SJCRH30 (cell line): ENCODE measurements around the gene RALGAPA1. TPM values are rescaled to one million over a fixed set of nuclear protein-coding genes. Genes with fewer than 3 reads are reported as not detected.

ENCODE experiments used
- DNase-seq, 2 experiments: peaks; one replicate each; pipeline ENCODE4 v3.0.0-alpha.2; 2015 to 2020
- H3K27ac ChIP-seq: fragments of 250-450 bp; sonication (Bioruptor Pico); 2 replicates; pipeline ENCODE4 v1.5.1; 2020; ENCODE audit warnings: mild to moderate bottlenecking, moderate library complexity
- H3K27me3 ChIP-seq: fragments of 250-450 bp; sonication (Bioruptor Pico); 2 replicates; pipeline ENCODE4 v1.5.1; 2020; ENCODE audit warnings: mild to moderate bottlenecking, moderate library complexity
- H3K36me3 ChIP-seq: fragments of 250-450 bp; sonication (Bioruptor Pico); 2 replicates; pipeline ENCODE4 v1.5.1; 2020; ENCODE audit warnings: mild to moderate bottlenecking, moderate library complexity
- H3K4me1 ChIP-seq: fragments of 250-450 bp; sonication (Bioruptor Pico); 2 replicates; pipeline ENCODE4 v1.5.1; 2020; ENCODE audit warnings: mild to moderate bottlenecking, moderate library complexity
- H3K4me3 ChIP-seq: fragments of 250-450 bp; sonication (Bioruptor Pico); 2 replicates; pipeline ENCODE4 v1.5.1; 2020; ENCODE audit warnings: mild to moderate bottlenecking, moderate library complexity
- H3K9me3 ChIP-seq: fragments of 250-450 bp; sonication (Bioruptor Pico); replicated peaks from 2 replicates; pipeline ENCODE4 v1.5.1; 2020; ENCODE audit warnings: mild to moderate bottlenecking, moderate library complexity
- total RNA-seq: library from RNA; depleted of rRNA; stranded (reverse); fragments of >200 nt; shearing (Covaris generic); gene quantifications from 2 replicates; pipeline ENCODE4 v1.2.3, GENCODE V29; 2014

RALGAPA1 gene
- total RNA-seq, 1 experiment from 2014 or later, result 25.9 TPM

DNA sequence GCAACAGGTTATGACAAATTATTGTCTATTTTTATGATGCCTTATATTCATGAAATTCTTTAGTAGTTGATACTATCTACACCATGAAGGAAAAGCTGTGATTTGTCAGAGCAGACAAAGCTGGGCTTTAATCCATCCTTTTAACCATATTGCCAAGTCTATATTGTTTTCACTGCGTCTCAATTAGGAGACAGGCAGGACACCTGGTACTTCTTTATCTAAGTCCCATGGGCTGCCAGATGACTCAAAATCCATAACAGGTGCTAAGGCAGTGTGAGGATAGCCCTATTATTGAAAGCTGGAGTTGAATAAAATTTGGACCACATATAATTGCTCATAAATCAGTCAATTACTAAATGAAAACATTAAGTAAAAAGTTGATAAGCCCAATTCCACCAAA is 252.5 kb downstream of the RALGAPA1 start:
- Histone ChIP-seq H3K4me3 (no peak overlapping the region), H3K27me3 (no peaks in the 10 kb centered on the region), H3K9me3 (no peaks in the 10 kb centered on the region), H3K27ac (no peak overlapping the region), H3K36me3 (no peaks in the 10 kb centered on the region), H3K4me1 (peaks cover 8% of the 10 kb centered on the region)
- peak; percentile 15 to 53 for DNase-seq

DNA sequence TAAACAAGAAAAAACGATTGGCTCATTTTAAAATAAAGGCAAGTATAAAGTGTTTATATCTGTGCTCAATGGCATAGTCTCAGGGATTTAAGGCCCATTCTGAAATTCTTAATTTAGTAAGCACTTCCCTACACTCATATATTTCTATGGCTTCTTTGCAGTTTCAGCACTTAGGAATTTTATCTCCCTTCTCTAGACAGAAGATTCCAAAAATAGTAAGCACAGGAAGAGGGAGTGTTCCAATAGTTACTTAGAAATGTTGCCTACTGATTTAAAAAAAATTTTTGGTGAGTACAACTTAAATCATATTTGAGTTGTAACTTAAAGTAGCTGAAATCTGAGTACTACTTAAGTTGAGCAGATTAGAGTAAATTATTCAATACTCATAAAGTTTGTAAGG is 255.3 kb downstream of the RALGAPA1 start:
- H3K4me1 ChIP-seq, result peaks cover 8% of the 10 kb centered on the region
- no peaks in the 10 kb centered on the region for H3K36me3 ChIP-seq
- no peak overlapping the region for H3K4me3 ChIP-seq
- no peak for DNase-seq
- H3K27me3 ChIP-seq, result no peaks in the 10 kb centered on the region
- no peaks in the 10 kb centered on the region for H3K9me3 ChIP-seq
- H3K27ac ChIP-seq, result no peak overlapping the region

DNA sequence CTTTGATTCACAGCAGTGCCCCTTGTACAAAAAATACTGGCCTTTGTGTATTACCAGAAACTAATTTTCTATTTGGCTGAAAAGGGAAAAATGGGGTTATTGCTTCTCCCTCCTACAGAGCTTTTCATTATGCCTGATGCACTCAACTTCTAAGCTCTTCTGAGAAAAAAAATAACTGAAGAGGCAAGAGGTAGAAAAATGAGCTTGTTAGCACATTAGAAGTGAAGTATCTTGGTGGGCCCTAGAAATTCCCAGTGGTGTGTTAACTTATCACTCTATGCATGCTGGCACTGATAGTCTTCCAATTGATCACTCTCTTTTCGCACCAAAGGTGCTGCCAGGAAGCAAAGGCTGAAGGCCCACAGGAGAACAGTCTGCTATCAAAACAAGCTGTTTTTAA is 258.0 kb downstream of the RALGAPA1 start:
- no peaks in the 10 kb centered on the region for H3K9me3 ChIP-seq
- H3K36me3 ChIP-seq, result no peaks in the 10 kb centered on the region
- no peaks in the 10 kb centered on the region for H3K4me1 ChIP-seq
- DNase-seq, result no peak
- no peak overlapping the region for H3K4me3 ChIP-seq
- H3K27ac ChIP-seq, result no peak overlapping the region
- no peaks in the 10 kb centered on the region for H3K27me3 ChIP-seq

DNA sequence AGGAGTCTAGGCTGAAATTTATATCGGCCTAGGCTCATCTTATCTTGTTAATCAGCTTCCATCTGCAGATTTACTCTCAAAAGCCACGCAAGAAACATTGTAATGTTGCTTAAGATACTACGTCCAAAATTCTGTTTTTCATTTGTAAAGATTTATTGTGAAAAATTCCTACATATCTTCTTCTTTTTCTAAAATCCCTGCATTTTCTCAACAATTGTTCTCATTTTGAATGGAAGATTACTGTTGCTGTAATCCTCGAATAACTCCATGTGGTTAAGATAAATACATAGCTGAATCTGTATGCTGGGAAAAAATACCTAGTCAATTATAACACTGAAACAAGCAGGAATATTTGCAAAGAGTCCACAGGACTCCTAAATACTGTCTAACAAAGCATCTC is 259.5 kb downstream of the RALGAPA1 start:
- Histone ChIP-seq H3K4me3 (no peak overlapping the region), H3K36me3 (no peaks in the 10 kb centered on the region), H3K27me3 (no peaks in the 10 kb centered on the region), H3K4me1 (no peaks in the 10 kb centered on the region), H3K9me3 (no peaks in the 10 kb centered on the region), H3K27ac (no peak overlapping the region)
- no peak for DNase-seq

DNA sequence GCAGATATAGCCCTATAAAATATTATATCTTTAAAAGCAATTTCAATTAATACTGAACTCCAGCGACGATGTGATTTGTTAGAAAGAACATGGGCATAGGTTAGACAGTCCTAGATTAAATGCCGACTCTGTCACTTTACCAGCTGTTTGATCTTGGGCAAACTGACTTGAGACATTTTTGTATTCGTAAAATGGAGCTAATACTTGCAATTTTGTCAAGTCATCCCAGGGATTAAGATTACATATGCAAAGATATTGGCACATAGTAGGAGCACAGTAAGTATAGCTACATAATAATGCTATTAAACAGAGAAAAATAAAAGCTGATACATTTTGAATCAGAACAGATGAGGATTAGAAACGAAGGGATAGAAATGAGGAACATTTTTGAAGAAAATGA is 266.1 kb downstream of the RALGAPA1 start:
- no peaks in the 10 kb centered on the region for H3K9me3 ChIP-seq
- no peaks in the 10 kb centered on the region for H3K36me3 ChIP-seq
- H3K4me1 ChIP-seq, result no peaks in the 10 kb centered on the region
- H3K4me3 ChIP-seq, result no peak overlapping the region
- DNase-seq, result no peak
- no peak overlapping the region for H3K27ac ChIP-seq
- H3K27me3 ChIP-seq, result no peaks in the 10 kb centered on the region

DNA sequence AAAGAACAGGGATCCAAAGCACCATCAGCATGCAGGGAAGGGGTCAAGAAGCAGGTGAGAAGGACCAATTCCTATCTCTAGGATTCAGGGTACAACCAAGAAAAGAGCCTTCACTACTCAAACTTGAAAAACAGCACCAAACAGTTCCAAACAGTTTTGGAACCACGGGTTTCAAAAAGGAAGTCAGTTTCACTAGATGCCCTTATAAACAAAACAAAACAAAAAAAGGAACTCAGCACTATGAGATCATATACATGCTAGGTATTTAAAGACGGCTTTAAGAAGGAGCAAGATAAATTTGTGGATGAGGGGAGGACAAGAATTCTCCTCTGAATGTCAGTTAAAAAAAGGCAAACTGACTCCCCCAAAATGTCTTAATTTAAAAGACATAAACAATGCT is 269.1 kb downstream of the RALGAPA1 start:
- DNase-seq, result no peak
- no peaks in the 10 kb centered on the region for H3K4me1 ChIP-seq

DNA sequence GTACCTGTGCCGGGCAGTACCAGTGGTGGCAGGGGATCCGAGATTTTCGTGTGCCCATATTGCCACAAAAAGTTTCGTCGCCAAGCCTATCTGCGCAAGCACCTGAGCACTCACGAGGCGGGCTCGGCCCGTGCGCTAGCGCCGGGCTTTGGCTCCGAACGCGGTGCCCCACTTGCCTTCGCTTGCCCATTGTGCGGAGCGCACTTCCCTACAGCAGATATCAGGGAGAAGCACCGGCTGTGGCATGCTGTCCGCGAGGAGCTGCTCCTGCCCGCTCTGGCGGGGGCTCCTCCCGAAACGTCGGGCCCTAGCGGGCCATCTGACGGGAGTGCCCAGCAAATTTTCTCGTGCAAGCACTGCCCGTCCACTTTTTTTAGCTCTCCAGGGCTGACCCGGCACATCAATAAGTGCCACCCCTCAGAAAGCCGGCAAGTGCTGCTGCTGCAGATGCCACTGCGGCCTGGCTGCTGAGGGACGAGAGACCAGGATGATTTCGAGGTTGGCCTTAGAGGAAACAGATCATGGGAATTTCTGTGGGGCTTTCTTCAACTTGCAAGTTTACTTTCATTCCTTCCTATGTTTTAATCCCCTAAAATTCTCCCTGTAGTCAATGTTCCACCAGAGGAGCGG is 273.5 kb downstream of the RALGAPA1 start:
- Histone ChIP-seq H3K36me3 (no peaks in the 10 kb centered on the region), H3K27ac (no peak overlapping the region), H3K27me3 (no peaks in the 10 kb centered on the region), H3K4me1 (no peaks in the 10 kb centered on the region), H3K9me3 (no peaks in the 10 kb centered on the region), H3K4me3 (no peak overlapping the region)
- DNase-seq, result no peak

More for the DNA sequence above, 269.1 kb downstream of the RALGAPA1 start:
- H3K4me3 ChIP-seq, result no peak overlapping the region
- H3K36me3 ChIP-seq, result no peaks in the 10 kb centered on the region
- H3K9me3 ChIP-seq, result no peaks in the 10 kb centered on the region
- no peak overlapping the region for H3K27ac ChIP-seq
- H3K27me3 ChIP-seq, result no peaks in the 10 kb centered on the region

DNA sequence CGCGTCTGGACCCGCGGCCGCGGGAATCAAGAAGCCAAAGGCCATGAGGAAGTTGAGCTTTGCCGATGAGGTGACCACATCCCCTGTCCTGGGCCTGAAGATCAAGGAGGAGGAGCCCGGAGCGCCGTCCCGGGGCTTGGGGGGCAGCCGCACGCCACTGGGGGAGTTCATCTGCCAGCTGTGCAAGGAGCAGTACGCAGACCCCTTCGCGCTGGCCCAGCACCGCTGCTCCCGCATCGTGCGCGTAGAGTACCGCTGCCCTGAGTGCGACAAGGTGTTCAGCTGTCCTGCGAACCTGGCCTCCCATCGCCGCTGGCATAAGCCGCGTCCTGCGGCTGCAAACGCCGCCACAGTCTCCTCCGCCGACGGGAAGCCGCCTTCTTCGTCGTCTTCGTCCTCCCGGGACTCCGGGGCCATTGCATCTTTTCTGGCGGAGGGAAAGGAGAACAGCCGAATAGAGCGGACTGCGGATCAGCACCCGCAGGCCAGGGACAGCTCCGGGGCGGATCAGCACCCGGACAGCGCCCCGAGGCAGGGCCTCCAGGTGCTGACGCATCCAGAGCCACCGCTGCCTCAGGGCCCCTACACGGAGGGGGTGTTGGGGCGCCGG is 274.1 kb downstream of the RALGAPA1 start:
- no peak overlapping the region for H3K27ac ChIP-seq
- H3K36me3 ChIP-seq, result no peaks in the 10 kb centered on the region
- peak overlapping the region; percentile 68 for H3K4me3 ChIP-seq
- no peaks in the 10 kb centered on the region for H3K27me3 ChIP-seq
- no peaks in the 10 kb centered on the region for H3K4me1 ChIP-seq
- no peaks in the 10 kb centered on the region for H3K9me3 ChIP-seq
- peak; percentile 61 to 70 for DNase-seq

DNA sequence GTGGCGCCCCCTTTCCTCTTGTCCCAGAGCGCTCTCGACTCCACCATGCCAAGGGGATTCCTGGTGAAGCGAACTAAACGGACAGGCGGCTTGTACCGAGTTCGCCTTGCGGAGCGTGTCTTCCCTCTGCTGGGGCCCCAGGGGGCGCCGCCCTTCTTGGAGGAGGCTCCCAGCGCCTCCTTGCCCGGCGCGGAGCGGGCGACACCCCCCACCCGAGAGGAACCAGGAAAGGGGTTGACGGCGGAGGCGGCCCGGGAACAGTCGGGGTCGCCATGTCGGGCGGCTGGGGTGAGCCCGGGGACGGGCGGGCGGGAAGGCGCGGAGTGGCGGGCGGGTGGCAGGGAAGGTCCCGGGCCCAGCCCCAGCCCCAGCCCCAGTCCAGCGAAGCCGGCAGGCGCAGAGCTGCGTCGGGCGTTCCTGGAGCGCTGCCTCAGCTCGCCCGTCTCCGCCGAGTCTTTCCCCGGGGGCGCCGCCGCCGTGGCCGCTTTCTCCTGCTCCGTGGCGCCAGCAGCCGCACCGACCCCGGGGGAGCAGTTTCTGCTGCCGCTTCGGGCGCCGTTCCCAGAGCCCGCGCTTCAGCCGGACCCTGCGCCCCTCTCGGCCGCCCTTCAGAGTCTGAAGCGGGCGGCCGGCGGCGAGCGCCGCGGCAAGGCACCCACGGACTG is 274.8 kb downstream of the RALGAPA1 start:
- no peaks in the 10 kb centered on the region for H3K9me3 ChIP-seq
- H3K4me1 ChIP-seq, result no peaks in the 10 kb centered on the region
- H3K4me3 ChIP-seq, result peak overlapping the region; percentile 68
- no peak for DNase-seq
- no peak overlapping the region for H3K27ac ChIP-seq
- no peaks in the 10 kb centered on the region for H3K36me3 ChIP-seq
- no peaks in the 10 kb centered on the region for H3K27me3 ChIP-seq

DNA sequence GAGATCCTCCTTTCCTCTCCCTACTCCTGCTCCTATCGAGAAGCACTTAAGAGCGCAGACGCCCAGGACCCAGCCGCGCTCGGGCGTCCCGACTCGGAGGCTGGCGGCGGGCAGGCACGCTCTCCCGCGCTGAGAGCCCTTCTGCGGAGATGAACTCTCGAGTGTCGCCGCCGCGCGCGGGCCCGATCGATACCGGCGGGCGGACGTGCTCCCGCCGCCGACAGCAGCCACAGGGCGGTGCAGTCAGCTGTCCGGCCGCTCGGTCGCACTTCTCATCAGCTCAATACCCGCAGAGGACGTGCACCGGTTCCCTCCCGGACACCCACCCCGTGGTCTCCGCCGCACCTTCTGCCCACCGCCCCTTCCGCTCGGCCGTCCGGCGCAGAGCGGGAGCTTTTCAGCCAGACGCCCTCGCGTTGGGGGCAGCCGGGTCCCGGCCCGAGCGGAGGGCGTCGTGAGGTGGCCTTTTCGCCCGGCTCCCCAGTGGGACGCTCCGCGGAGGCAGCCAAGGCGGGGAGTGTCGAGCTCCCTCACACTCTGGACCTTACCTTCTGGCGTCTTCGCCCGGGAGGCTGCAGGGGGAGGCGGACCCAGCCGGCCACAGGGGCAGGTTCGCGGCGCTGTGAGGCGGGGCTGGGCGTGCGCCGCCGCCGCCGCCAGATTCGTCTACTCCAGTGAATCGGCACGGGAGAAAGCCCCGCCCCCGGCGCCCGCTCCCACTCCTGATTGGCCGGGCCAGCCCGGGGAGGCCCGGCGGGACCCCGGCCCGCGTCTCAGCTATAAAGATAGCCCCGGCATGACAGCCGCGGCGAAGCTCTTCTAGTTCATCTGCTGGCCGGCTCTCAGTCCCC is 275.5 kb downstream of the RALGAPA1 start, which contains the start of gene INSM2:
INSM2 (plus strand) TSS at position 808 of the 851 bp plus-strand sequence. CDS start 89 bp downstream, outside the sequence.
- Histone ChIP-seq H3K36me3 (no peaks in the 10 kb centered on the region), H3K27ac (no peak within 1 kb of the TSS), H3K9me3 (no peaks in the 10 kb centered on the region), H3K27me3 (no peaks in the 10 kb centered on the region), H3K4me3 (peak within 1 kb of the TSS; percentile 68), H3K4me1 (no peaks in the 10 kb centered on the region)
- peak; percentile 91 for DNase-seq

DNA sequence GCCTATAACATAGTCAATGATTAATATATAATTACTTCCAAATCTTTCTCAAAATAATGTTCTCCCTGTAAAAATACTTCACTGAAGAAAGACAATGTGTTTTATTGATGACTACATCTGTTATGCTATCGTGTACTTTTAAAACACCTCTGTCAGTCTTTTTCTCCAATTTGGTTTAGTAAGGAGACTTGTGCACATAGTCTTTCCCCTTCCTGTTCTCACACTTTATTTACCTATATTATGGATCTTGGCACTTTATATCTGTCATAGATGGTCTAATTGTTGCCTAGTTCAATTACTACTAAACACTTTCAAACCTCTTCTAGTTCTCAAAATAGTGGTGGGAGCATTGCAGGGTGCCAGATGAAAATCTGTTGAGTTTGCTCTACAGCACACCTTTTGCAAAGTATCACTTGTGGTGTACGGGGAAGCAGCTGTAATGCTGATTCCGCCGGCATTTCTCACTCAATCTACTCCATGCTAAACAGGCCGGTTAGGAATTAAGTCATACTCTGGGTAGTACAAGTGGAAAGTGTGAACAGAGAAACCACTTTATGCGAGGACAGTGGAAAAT is 276.2 kb downstream of the RALGAPA1 start:
- peak overlapping the region; percentile 68 for H3K4me3 ChIP-seq
- DNase-seq, result no peak
- H3K36me3 ChIP-seq, result no peaks in the 10 kb centered on the region
- no peaks in the 10 kb centered on the region for H3K27me3 ChIP-seq
- no peaks in the 10 kb centered on the region for H3K9me3 ChIP-seq
- H3K4me1 ChIP-seq, result no peaks in the 10 kb centered on the region
- no peak overlapping the region for H3K27ac ChIP-seq

DNA sequence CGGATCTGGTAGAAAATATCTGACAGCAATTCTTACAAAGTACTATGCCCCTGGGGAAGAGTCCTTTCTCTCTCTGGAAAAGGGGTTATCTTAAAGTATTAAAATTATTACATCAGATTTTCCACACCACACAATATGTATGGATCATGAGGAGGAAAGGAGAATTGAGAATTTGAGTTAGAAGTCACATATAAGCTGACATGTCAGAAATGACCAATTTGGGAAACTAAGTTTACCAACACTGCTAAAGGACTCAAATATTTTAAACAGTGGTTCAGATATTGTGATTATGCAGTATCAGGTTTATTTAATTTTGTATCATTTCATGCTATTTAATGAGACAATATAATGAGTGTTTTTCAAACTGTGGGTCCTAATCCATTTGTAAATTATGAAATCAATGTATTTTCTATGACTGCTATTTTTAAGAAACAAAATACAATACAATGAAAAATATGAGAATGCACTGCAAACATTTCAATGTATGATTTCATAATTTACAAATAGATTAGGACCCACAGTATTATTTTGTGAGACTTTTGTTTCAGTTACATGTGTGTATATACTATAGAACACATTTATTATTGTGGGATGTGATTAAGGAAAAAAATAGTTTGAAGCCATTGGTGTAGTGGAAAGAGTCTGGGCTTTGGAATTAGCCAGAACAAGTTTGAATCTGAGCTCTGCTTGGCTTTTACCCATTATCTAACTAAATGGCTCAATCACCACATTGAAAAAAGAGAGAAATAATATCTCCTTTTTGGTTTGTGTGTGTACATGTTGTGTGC is 276.9 kb downstream of the RALGAPA1 start:
- no peak for DNase-seq
- no peak overlapping the region for H3K4me3 ChIP-seq
- H3K4me1 ChIP-seq, result no peaks in the 10 kb centered on the region
- H3K36me3 ChIP-seq, result no peaks in the 10 kb centered on the region
- H3K27ac ChIP-seq, result no peak overlapping the region
- H3K9me3 ChIP-seq, result no peaks in the 10 kb centered on the region
- no peaks in the 10 kb centered on the region for H3K27me3 ChIP-seq

DNA sequence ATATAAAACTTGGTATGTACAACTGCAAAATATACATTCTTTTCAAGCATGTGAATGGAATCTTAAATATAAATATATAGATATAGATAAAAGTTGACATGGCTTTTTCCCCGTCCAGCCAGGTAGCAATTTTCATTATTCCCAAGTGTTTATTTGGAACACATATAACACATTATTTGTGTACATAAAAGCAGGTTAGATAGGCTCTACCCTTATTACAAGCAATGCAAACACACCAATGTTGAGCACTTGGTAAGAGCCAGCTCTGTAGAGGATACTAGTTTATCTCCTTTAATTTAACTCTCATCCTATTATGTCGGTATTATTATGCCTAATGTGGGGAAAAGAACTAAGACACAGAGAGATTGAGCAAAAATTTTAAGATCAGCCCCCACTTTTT is 282.1 kb downstream of the RALGAPA1 start:
- H3K4me3 ChIP-seq, result no peak overlapping the region
- no peak overlapping the region for H3K27ac ChIP-seq
- H3K9me3 ChIP-seq, result no peaks in the 10 kb centered on the region
- H3K36me3 ChIP-seq, result no peaks in the 10 kb centered on the region
- no peaks in the 10 kb centered on the region for H3K4me1 ChIP-seq
- no peak for DNase-seq
- H3K27me3 ChIP-seq, result no peaks in the 10 kb centered on the region

DNA sequence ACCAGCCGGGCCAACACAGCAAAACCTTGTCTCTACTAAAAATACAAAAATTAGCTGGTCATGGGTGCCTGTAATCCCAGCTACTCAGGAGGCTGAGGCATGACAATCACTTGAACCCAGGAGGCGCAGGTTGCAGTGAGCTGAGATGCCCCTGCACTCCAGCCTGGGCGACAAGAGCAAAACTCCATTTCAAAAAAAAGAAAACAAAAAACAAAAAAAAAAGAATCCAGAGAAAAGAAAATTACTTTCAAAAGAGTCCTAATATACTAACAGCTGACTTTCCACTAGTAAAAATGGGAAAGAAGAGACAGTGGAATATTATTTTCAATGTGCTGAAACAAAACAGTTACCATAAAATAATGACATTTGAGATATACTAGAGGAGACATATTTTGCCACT is 283.4 kb downstream of the RALGAPA1 start:
- Histone ChIP-seq H3K27ac (no peak overlapping the region), H3K4me1 (no peaks in the 10 kb centered on the region), H3K4me3 (no peak overlapping the region), H3K36me3 (no peaks in the 10 kb centered on the region), H3K9me3 (no peaks in the 10 kb centered on the region), H3K27me3 (no peaks in the 10 kb centered on the region)
- DNase-seq, result no peak
